ENCODE measurements around the gene CPXM1.

GRCh38 chr20:2780948-2781347 is 19.5 kb downstream of the CPXM1 start:
- no peak for TF ChIP-seq EZH2 (IDR thresholded peaks at IDR 0.05)
- no peak for TF ChIP-seq POLR2AphosphoS5 (IDR thresholded peaks at IDR 0.05; ENCODE audit: borderline replicate concordance, low read depth, low read length)
